ENCODE data around the gene UBE2B. TPM values are rescaled to one million over a fixed set of nuclear protein-coding genes. Genes with fewer than 3 reads are reported as not detected.

The UBE2B gene
- total and polyA plus RNA-seq, 10 of the 15 experiments (the other 5 are each of a cell fraction or from before 2014, with no cell fraction given): 10.8 to 179 (median 61.3) TPM

DNA sequence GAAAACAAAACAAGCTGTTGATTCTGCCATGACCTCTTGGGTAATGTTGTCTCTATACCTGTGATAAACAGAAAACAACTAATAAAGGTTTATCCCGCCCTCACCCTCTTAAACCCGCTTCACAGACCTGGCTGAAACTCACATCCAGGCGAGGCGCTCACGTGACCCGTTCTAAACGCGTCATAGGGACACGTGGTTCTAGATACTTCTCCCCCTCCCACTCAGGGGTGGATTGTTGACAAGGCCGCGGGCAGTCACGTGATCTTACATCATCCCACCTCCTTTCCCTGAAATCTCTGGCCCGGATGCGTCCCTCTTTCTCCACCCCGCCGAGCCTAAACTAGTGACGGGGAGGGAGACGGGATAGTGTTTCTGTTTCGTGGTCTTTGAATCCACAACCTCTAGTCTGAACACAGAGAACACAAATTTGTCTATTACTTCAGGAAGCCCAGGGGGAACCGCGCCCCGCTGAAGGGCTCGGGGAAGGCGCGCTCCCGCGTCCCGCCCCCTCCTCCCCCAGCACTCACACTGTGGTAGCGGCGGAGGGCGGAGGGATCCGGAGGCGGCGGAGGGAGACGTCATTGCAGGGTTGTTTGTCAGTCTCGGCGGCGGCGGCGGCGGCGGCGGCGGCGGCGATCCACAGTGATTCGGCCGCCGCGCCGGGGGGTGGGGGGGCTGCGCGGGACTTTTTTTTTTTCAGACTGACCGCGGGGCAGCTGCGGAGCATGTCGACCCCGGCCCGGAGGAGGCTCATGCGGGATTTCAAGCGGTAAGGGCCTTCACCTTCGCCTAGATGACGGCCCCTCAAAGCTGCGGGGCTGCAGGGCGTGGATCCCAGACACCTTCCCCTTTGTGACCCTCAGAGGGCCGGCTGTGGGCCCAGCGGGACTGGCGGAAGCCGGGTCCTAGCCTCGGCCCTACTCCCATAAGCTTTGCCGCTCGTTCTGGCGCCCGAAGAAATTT, at the start of gene UBE2B (continued):
- TF ChIP-seq RFX5 (IDR thresholded peaks at IDR 0.05; ENCODE audit: low read depth, low read length) (no peak), IKZF2 (IDR thresholded peaks at IDR 0.05) (peak; percentile 97), ETV6 (conservative IDR thresholded peaks at IDR 0.05 in 1 of 2, IDR thresholded peaks at IDR 0.05 in 1 of 2; ENCODE audit: borderline replicate concordance in 1 of 2, low read depth in 1 of 2) (no peak), ZNF384 (IDR thresholded peaks at IDR 0.05; ENCODE audit: borderline replicate concordance, low read depth, low read length) (no peak), CBFB (IDR thresholded peaks at IDR 0.05; ENCODE audit: low read depth) (no peak; the same call in 1 of the 2 replicates), SUPT20H (IDR thresholded peaks at IDR 0.05; ENCODE audit: borderline replicate concordance, control insufficient read depth, low read depth, low read length) (no peak), BCL11A (IDR thresholded peaks at IDR 0.05; ENCODE audit: low read depth, low read length) (no peak), SIX5 (IDR thresholded peaks at IDR 0.05; ENCODE audit: low read depth, low read length, severe bottlenecking) (peak; percentile 41), PAX5 (IDR thresholded peaks at IDR 0.05; ENCODE audit: borderline replicate concordance, low read depth, low read length) (no peak)
- TF ChIP-seq, protein P1, sequence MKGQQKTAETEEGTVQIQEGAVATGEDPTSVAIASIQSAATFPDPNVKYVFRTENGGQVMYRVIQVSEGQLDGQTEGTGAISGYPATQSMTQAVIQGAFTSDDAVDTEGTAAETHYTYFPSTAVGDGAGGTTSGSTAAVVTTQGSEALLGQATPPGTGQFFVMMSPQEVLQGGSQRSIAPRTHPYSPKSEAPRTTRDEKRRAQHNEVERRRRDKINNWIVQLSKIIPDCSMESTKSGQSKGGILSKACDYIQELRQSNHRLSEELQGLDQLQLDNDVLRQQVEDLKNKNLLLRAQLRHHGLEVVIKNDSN (IDR thresholded peaks at IDR 0.05; ENCODE audit: borderline replicate concordance, extremely low read length, insufficient read depth, low read depth, low read length): peak; percentile 97
- TF ChIP-seq, protein P2, sequence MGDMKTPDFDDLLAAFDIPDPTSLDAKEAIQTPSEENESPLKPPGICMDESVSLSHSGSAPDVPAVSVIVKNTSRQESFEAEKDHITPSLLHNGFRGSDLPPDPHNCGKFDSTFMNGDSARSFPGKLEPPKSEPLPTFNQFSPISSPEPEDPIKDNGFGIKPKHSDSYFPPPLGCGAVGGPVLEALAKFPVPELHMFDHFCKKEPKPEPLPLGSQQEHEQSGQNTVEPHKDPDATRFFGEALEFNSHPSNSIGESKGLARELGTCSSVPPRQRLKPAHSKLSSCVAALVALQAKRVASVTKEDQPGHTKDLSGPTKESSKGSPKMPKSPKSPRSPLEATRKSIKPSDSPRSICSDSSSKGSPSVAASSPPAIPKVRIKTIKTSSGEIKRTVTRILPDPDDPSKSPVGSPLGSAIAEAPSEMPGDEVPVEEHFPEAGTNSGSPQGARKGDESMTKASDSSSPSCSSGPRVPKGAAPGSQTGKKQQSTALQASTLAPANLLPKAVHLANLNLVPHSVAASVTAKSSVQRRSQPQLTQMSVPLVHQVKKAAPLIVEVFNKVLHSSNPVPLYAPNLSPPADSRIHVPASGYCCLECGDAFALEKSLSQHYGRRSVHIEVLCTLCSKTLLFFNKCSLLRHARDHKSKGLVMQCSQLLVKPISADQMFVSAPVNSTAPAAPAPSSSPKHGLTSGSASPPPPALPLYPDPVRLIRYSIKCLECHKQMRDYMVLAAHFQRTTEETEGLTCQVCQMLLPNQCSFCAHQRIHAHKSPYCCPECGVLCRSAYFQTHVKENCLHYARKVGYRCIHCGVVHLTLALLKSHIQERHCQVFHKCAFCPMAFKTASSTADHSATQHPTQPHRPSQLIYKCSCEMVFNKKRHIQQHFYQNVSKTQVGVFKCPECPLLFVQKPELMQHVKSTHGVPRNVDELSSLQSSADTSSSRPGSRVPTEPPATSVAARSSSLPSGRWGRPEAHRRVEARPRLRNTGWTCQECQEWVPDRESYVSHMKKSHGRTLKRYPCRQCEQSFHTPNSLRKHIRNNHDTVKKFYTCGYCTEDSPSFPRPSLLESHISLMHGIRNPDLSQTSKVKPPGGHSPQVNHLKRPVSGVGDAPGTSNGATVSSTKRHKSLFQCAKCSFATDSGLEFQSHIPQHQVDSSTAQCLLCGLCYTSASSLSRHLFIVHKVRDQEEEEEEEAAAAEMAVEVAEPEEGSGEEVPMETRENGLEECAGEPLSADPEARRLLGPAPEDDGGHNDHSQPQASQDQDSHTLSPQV (IDR thresholded peaks at IDR 0.05): no peak

All from GM12878 (cell line).